GM21619 (cell line): ENCODE measurements around the gene SLCO2A1.

ENCODE experiments used
- ATAC-seq: cut with Tn5 transposase; IDR thresholded peaks from one replicate; pipeline ENCODE4 v1.9.1; 2021; ENCODE audit not compliant: unreplicated experiment

Gene SLCO2A1

DNA sequence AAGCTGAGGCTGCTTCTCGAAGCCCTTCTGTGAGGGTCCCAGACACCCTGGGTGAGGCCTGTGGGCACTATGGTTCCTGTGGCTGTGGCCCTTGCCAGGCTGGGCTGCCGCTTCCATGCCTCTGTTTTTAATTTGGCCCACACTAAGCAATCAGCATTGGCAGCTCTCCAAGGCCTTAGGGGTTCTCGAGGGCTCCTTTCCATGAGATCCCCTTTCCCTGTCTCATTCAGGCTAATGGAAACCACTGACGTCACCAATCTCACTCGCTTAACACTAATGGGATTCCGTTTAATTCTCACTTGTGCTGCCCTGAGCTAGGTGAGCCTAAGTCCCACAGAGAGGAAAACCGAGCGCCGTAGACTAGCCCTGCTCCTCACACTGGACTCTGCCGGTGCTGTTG, 73.8 kb downstream of the SLCO2A1 start:
- no peak for ATAC-seq

DNA sequence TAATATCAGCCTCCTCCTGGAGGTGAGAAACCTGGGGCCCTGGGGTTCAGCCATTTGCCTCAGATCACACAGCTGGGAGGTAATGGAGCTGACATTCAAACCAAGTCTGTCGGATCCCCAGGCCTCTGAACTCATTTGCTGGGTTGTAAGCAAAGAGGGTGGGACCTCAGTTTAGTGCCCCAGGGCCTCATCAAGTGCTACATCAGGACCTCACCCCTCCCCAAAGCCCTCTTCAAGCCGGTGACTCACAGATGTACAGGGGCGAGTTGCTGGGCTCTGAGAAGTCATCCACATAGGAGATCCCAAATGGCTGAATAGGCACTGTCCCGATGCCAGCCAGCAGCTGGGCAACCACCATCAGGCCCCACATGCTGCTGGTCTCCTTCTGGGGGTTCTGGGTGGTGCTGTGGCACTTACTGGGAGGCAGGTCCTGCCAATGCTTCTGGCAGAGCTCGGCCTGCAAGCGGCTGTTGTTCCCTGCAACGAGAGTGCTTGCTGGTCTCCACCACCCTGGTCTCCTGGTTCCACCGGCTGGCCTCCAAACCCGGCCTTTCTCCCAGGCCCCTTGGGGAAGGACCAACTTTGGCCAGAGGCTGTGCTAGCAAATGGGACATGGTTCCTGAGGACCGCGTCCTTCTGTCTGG, 74.9 kb downstream of the SLCO2A1 start:
- no peak for ATAC-seq

DNA sequence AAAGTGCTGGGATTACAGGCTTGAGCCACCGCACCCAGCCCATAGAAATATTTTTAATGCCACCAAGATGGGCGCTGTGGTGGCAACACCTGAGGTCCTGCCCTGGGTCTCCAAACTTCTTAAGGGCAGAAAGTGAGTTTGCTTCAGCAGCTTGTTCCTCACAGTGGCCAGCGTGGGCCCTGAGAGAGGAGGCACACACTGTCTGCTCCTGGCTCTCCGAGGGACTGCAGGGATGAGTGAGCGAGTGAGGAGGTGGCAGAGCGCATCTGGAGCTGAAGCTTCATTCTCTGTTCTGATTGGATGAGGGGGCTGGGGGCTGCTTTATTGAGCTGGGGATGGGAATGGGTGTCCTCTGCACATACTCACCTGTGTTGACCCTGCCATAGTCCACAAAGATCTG, 76.4 kb downstream of the SLCO2A1 start:
- ATAC-seq = no peak

DNA sequence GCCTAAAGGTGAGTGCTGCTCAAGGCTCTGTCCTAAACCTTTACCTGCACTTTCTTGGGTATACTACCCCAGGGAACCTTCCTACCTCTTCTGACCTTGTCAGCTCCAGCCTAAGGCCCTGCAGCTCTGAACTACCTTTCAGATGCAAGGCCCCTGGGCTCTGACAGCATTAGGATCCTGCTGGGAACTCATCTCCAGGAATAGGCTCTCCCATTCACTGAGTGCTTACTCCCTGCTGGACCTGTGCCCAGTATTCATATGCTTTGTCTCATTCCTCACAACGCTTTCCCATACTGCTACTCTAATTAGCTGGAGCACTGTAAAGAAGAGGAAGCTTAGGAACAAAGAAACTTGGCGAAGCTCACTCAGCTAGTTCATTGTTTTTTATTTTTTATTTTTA, 80.3 kb downstream of the SLCO2A1 start:
- ATAC-seq = no peak

DNA sequence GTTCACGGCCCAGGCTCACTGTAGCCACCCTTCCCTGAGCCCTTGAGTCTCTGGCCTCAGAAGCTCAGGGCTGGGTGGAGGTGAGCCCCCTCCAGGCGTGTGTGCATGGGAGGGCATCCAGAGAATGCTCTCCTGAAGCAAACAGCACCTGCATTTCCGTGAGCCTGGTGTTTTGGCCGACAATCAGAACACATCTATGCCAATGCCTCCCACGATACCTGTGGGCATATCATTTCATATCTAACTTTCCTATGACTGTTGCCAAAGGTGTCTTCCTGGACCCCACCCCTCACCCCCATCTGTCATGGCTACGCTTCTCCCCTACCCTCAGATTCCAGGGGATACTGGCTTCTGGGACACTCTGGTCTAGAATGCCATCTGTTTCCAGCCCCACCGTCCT, 80.7 kb downstream of the SLCO2A1 start:
- ATAC-seq = no peak

DNA sequence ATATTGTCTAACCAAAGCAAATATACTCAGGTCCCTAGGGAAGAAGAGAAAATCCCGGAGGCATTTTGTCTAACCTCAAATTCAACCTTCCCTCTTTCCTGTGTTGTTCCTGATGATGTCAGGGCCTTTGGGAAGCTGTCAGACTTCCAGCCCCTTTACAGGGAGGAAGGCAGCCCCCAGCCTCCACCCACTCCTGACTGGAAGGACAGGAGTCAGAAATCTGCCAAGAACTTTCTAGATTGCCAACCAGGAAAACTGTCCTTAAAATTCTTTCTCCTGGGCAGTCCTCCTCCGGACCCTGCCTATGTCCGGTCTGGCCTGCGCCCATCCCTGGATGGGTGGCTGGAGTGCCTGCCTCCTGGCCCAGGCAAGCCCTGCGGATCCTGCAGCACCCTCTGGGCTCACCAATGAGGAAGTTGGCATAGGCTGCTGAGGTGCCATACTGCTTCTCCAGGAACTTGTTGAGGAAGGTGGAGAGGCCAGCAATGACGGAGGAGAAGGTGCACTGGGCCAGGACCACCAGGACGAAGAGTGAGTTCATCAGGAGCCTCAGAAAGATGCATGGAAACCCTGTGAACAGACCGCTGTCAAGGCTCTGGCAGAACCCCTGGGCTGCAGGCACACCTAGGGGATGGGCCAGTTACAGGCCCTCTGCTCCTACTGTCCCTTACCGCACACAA, 81.5 kb downstream of the SLCO2A1 start:
- ATAC-seq = no peak

DNA sequence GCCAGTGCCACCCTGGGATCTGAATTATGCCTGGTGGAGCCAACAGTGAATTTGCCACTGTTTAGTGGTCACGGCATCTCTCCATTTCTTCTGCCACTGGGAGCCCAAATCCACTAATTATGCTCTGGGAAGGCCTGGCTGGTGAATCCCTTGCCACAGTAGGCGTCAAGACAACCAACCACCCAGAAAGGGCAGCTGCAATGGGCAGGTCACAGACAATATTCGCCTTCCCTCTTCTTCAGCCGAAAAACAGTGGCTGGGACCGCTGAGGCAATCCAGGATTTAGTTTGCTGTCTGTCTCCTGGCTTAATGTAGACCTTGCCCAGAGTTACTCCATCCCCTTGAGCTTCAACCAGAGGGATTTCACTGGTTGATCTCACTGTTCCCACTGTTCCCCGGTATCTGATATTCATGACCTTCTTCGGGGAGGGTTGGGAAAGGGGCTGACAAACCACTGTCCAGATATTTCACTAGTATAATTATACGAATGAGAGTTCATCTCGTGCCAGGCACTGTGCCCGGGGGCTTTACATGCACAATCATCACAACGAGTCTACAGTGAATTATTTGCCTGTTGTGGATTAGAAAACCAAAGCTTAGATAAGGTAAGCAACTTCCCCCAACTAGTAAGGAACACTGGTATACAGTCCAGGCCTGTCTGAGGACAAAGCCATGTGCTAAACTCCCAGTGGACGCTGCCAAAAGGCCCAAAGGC, 84.2 kb downstream of the SLCO2A1 start:
- no peak for ATAC-seq

DNA sequence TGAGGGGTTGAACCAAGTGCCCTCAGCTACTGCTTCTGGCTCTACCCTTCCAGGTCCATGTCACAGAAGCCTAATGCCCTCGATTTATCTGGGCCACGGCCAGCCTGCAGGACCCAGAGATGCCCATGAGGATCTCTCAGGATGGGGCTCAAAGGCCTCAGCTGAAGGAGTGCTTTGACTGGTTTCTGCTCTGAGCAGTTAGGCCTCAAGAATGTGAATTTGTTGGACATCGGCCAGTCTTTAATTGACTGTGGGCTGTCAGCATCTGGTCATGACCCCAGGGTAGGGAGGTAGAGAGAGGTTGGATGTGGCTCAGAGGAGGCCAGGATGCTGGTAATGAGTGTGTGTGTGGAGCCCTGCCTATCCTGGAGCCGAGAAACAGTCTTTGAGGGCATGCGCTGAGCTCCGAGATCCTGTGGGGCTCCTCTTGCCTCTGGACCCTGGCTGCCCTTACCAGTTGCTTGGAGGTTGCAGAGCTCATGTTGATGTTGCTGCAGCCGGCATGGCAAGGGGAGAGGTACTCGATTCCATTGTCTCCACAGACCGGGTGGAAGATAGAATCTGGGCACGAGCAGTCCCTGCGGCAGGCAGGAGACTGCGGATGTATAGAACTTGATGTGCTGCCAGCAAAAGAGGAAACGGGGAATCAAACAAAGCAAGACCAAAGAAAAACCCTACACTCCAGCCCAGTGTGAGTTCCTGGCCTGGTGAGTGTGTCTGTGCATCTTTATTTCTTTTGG, 84.9 kb downstream of the SLCO2A1 start:
- no peak for ATAC-seq

DNA sequence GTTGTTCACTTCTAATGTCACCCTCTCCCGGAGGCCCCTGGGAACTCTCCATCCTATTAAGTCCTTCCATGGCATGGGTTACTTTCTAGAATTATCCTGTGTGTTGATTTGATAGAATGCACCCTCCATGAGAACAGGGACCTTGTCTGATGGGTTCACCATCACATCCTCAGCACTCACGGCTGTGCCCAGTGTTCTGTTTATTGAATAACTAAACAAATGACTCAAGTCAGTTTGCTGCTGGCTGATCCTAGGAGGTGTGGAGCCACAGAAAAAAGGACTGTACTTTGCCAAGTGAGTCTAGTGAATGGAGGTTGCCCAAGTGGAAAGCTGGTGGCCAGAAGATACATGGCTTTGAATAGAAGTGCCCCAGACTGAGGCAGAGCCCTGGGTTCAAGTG, 85.5 kb downstream of the SLCO2A1 start:
- ATAC-seq = no peak

DNA sequence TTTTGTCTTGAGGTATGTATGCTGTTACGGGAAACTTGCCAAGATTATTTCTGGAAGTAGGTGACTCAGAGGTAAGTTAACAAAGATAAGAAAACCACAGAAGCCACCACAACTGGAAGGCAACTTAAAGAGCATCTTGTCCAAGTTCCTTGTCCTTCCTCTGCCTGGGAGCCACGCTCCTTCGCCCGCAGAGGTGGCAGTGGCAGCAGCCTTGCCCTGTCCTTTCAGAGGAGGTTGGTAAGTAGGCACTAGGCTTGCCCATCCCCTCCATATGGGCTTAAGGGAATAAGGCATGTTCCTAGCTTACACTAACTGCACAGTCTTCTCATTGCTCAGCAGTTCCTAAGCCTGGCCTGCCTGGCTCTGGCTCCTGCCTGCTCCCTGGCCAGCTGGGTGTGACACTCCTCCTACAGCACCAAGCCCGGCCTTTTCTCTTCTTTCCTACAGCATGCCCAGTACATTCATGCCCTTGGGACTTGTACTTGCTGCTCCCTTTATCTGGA, 86.0 kb downstream of the SLCO2A1 start:
- no peak for ATAC-seq

DNA sequence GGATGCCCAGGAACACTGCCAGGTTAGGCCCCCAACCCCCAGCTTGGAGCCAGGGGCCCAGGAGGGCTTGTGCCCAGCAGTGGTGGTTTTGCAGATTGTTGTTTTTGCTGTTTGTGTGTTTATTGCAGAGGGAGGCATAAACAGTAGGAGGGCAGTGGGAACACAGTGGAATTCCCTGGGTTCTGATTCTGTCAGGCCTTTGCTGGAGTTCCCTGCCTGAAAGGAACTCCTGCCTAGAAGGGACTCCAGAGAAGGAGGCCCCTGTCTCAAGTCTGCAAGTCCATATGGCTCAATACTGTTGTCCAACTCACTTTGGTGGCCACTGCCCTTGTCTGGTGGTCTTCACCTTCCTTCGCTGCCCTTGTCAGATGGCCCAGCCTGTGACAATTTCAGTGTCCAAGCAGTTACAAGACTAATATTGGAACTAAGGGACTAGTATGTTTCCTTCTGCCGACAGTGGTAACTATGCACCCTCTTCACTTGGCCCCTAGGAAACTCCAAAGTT, 86.6 kb downstream of the SLCO2A1 start:
- ATAC-seq = no peak

DNA sequence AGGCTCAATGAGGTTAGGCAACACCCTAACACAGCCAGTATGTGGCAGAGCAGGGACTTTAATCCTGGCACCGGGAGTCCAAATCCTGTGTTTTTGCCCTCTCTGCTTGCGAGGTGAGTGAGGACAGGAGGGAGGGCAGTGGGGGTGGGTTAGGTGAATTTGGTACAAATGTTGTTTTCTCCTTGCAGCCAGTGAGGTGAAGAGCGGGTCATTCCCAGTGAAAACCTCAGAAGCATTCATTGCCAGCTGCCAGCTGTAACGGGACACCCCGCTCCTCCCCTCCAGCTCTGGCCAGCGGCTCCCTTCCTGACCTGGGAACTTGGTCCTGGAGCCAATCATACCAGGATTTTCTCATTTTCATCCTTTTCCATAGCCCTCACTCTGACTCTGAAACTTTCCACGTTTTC, 88.3 kb downstream of the SLCO2A1 start:
- ATAC-seq = no peak

DNA sequence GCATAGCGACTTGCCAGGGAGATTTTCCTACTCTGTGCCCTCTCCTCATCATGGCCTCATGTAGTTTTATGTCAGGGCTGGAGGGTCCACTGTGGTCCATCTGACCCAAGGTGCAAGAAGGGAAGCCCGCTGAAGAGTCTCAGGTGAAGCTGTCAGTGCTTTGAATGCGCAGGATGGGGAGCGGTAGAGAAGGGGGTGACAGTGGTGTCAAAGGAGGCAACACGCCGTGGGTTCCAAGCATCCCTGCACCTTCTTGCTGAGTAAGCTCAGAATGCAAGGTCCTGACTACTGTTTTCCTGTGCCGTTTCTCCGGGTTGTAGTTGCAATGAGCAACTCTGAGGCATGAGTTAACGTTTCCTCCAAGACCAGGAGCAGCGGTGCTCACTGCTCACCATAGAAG, 89.2 kb downstream of the SLCO2A1 start:
- no peak for ATAC-seq

DNA sequence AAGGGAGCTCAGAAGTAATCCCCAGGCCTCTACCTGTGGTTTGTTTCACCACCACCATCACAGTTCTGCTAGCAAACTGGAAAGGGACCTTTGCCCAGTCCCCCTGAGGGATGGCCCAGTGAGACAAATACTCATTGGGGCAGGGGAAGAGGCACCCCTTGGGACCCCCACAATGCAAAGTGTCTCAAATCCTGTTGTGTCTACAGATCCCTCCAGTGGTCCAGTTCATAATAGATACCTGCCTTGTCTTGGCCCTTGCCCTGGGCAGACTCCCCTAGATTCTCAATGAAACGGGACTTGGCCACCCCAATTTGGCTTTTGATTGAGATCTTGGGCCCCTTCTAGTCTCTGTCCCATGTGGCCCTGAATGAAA, 90.3 kb downstream of the SLCO2A1 start:
- ATAC-seq = no peak

DNA sequence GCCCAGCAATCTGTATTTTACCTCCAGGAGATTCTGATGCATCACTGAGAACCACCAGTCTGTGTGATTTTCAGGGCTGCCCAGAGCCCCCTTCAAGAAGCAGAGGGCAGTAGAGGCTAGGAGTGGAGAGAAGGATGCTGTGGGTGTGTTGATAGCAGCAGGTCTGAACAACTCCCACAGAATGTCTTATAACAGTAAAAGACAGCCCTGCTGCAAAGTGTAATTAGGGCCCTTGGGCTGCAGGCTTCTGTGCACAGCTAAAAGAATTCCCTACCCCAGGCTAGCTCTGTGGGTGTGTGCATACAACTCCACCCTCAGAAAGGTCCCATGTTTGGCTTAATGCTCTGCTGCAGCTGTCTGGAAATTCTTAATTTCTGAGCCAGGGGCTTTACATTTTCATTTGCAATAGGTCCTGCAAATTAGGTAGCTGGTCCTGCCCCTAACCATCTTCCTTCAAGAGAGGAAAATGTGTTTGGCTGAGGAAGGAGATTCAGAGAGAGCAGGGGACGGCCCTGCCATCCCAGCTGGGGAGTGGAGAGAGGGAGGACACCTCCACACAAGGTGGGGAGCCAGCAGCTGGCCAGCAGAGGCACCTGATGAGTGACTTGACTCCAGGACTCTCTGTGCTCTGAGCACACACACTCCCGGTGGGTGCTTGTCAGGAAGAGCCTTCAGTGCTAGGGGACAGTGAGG, 90.8 kb downstream of the SLCO2A1 start:
- ATAC-seq = no peak

DNA sequence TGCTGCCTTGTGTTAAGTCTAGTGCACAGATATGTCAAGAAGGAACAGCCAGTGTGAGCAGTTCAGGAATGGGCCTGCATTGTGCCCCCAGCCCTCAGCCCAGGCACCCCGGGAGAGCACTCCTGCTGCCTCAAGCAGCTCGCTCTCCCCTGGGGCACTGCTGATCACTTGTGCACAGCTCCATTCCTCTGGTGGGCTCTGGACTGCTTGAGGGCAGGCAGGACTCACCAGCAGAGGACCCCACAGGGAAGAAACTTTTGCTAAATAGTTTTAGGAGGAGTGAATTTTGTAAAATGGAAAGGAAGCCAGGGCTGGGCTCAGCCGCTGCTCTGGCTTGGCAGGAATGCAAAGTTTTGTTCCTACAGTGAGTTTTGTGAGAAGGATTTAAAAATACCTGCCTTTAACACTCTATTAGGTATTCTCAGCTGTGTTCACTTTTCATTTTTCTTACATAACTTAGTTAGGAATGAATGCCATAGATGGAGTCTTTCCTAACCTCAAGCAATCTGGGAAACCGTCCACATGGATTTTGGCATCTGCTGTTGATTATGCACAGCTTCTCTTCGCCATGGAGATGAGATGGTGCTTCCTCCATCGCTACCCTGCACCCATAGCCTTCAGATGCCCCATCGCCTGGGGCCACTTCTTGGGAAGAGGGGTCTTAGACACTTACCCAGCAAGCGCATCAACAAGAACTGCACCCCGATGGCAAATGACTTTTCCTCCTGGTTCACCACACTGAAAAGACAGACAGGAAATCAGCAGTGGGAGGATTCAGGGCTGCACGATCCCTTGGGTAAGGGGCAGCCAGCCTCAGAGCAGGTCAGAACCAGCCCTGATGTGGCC, 91.7 kb downstream of the SLCO2A1 start:
- no peak for ATAC-seq

DNA sequence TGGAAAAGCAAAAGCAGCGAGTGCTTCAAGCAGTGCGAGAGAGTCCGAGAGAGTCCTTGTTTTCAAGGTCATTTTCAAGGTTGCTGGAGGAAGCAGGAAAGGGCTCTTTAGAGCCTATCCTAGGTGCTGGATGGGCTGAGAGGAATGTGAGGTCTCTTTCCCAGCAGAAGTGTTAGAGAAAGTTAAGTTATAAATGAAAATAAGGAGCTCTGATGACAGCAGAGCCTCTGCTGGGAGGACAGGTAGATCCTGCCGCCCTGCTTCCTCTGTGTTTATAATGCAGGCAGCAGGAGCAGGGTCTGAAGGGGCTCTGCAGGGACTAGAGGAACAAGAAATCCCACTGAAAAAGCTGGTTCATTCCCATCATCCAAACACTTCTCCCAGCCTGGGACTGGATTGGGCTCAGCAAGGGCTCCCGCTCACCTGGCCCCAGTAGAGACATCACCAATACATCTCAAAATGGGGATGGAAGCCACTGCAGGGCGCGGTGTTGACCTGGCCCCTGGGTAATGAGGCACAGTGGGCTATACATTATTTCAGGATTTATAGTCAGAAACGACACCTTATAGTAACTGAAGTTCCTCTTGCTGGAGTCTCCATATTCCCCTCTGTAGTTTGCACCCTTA, 92.6 kb downstream of the SLCO2A1 start:
- no peak for ATAC-seq

DNA sequence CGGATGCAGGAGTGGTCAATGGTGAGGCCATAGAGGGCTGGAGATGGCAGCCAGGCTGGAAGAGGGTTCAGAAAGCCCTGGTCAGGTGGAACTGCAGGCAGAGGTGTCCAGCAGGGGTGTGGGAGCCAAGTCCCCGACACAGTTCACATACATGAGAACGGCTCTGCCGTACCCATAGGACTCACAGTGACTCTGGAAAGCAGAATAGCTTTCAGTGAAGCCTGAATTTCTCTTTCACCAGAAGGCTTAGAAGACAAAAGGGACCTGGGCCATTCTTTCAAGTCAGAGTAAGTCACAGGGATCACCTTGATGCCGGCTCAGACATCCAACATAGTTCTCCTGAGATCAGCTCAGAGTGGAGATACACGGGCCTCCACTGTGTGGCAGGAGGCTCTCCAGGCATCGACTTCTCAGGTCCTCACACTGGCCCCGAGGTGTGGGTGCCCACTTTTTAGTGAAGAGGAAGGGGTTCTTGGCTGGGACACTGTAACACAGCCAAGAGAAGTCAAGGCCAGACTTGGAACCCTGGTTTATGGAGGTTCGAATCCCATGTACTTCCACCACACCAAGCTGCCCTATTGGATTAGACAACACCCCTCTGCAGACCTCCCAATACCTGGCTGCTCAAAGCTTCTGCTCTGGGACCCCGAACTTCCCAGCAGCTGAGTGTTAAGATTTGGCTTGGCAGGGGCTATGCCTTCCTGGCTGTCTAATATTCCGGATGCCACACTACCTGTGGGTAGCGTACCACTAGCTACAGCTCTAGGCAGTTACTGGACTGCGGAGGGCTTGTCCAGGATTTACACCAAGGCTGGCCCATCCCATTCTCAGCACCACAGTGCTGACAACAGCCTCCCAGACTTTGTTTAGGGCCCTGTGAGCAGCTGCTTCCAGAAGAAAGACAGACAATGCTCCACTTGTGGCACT, 93.6 kb downstream of the SLCO2A1 start:
- no peak for ATAC-seq
